Keratinocyte (primary cell): ENCODE data around the gene SORL1.

Source experiments
- EZH2 ChIP-seq: IDR thresholded peaks from one replicate; pipeline ENCODE4 v1.6.1; 2012; ENCODE audit warnings: inconsistent platforms, mild to moderate bottlenecking, low read length, moderate library complexity
- TF ChIP-seq, protein P1 (sequence below), 3 experiments: IDR thresholded peaks in 1 of 3; conservative IDR thresholded peaks in 1 of 3; optimal IDR thresholded peaks in 1 of 3; 2 replicates in 2 of 3; 3 replicates in 1 of 3; pipeline versions ENCODE3 to v1.5.1; 2011; ENCODE audit warnings: low read length in 3 of 3, mild to moderate bottlenecking in 3 of 3, moderate library complexity in 2 of 3, control low read depth in 1 of 3, inconsistent platforms in 1 of 3; ENCODE audit not compliant: insufficient read depth in 2 of 3; ENCODE audit errors: extremely low read depth in 1 of 3

GRCh38 chr11:121603316-121603715 is 151.2 kb downstream of the SORL1 start:
- TF ChIP-seq, protein P1, sequence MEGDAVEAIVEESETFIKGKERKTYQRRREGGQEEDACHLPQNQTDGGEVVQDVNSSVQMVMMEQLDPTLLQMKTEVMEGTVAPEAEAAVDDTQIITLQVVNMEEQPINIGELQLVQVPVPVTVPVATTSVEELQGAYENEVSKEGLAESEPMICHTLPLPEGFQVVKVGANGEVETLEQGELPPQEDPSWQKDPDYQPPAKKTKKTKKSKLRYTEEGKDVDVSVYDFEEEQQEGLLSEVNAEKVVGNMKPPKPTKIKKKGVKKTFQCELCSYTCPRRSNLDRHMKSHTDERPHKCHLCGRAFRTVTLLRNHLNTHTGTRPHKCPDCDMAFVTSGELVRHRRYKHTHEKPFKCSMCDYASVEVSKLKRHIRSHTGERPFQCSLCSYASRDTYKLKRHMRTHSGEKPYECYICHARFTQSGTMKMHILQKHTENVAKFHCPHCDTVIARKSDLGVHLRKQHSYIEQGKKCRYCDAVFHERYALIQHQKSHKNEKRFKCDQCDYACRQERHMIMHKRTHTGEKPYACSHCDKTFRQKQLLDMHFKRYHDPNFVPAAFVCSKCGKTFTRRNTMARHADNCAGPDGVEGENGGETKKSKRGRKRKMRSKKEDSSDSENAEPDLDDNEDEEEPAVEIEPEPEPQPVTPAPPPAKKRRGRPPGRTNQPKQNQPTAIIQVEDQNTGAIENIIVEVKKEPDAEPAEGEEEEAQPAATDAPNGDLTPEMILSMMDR (optimal IDR thresholded peaks at IDR 0.05 in 1 of 3, IDR thresholded peaks at IDR 0.05 in 1 of 3, conservative IDR thresholded peaks at IDR 0.05 in 1 of 3; ENCODE audit: extremely low read depth in 1 of 3, insufficient read depth in 2 of 3, low read length in 3 of 3), result no peak
- no peak for TF ChIP-seq EZH2
